WTC11 (cell line): ENCODE data around the gene CGREF1. TPM values are rescaled to one million over a fixed set of nuclear protein-coding genes. Genes with fewer than 3 reads are reported as not detected.

ENCODE experiments used
- CREM ChIP-seq: sonication (generic); formaldehyde crosslinking; IDR thresholded peaks from 2 replicates; pipeline ENCODE4 v1.8.1; 2022; ENCODE audit warnings: mild to moderate bottlenecking, missing genetic modification reagents, moderate library complexity
- ELF4 ChIP-seq: sonication (generic); formaldehyde crosslinking; IDR thresholded peaks from 2 replicates; pipeline ENCODE4 v1.8.1; 2022; ENCODE audit warnings: low read depth, mild to moderate bottlenecking, moderate library complexity, missing genetic modification reagents
- EMX1 ChIP-seq: fragments of 250-450 bp; sonication (Bioruptor Pico); IDR thresholded peaks from 2 replicates; pipeline ENCODE4 v1.8.0; 2021; ENCODE audit warnings: mild to moderate bottlenecking
- FOXJ3 ChIP-seq: sonication (generic); formaldehyde crosslinking; IDR thresholded peaks from 2 replicates; pipeline ENCODE4 v1.9.0; 2021; ENCODE audit warnings: missing genetic modification reagents, mild to moderate bottlenecking, borderline replicate concordance
- HMGA2 ChIP-seq: fragments of 250-450 bp; sonication (Bioruptor Pico); IDR thresholded peaks from 2 replicates; pipeline ENCODE4 v1.4.0; 2021; ENCODE audit warnings: mild to moderate bottlenecking, moderate library complexity
- JUN ChIP-seq: sonication (generic); formaldehyde crosslinking; IDR thresholded peaks from 2 replicates; pipeline ENCODE4 v1.8.0; 2023; ENCODE audit warnings: mild to moderate bottlenecking, missing genetic modification reagents
- KAT7 ChIP-seq: sonication (generic); formaldehyde crosslinking; IDR thresholded peaks from 2 replicates; pipeline ENCODE4 v1.8.1; 2023; ENCODE audit warnings: missing genetic modification reagents, mild to moderate bottlenecking, borderline replicate concordance
- MXD4 ChIP-seq: fragments of 250-450 bp; sonication (Bioruptor Pico); IDR thresholded peaks from 2 replicates; pipeline ENCODE4 v1.8.0; 2021; ENCODE audit warnings: mild to moderate bottlenecking, moderate library complexity, borderline replicate concordance
- MYBL2 ChIP-seq: sonication (generic); formaldehyde crosslinking; IDR thresholded peaks from 2 replicates; pipeline ENCODE4 v1.8.1; 2023; ENCODE audit warnings: mild to moderate bottlenecking, moderate library complexity, missing genetic modification reagents
- NR2C2 ChIP-seq: sonication (generic); formaldehyde crosslinking; IDR thresholded peaks from 2 replicates; pipeline ENCODE4 v1.8.0; 2022; ENCODE audit warnings: mild to moderate bottlenecking, missing genetic modification reagents
- RELA ChIP-seq: sonication (generic); formaldehyde crosslinking; IDR thresholded peaks from 2 replicates; pipeline ENCODE4 v1.8.1; 2022; ENCODE audit warnings: missing genetic modification reagents, mild to moderate bottlenecking, borderline replicate concordance
- RORB ChIP-seq: fragments of 250-450 bp; sonication (Bioruptor Pico); IDR thresholded peaks from 2 replicates; pipeline ENCODE4 v1.9.0; 2021; ENCODE audit warnings: mild to moderate bottlenecking
- SP1 ChIP-seq: sonication (generic); formaldehyde crosslinking; conservative IDR thresholded peaks from 2 replicates; pipeline ENCODE4 v1.8.1; 2022; ENCODE audit warnings: missing genetic modification reagents
- ZNF232 ChIP-seq: sonication (generic); formaldehyde crosslinking; IDR thresholded peaks from 2 replicates; pipeline ENCODE4 v1.8.0; 2022; ENCODE audit warnings: mild to moderate bottlenecking, missing genetic modification reagents
- ZNF416 ChIP-seq: fragments of 250-450 bp; sonication (Bioruptor Pico); IDR thresholded peaks from 2 replicates; pipeline ENCODE4 v1.9.0; 2021; ENCODE audit warnings: mild to moderate bottlenecking, inconsistent platforms
- ZNF423 ChIP-seq: fragments of 250-450 bp; sonication (Bioruptor Pico); IDR thresholded peaks from 2 replicates; pipeline ENCODE4 v2.1.2; 2022; ENCODE audit warnings: mild to moderate bottlenecking, moderate library complexity
- ZNF671 ChIP-seq: fragments of 250-450 bp; sonication (Bioruptor Pico); IDR thresholded peaks from 2 replicates; pipeline ENCODE4 v1.8.0; 2021; ENCODE audit warnings: mild to moderate bottlenecking
- ZSCAN18 ChIP-seq: fragments of 250-450 bp; sonication (Bioruptor Pico); IDR thresholded peaks from 2 replicates; pipeline ENCODE4 v2.1.2; 2022; ENCODE audit warnings: mild to moderate bottlenecking, moderate library complexity
- total RNA-seq: library from RNA; stranded (reverse); gene quantifications from 3 replicates; pipeline ENCODE4 v1.2.3, GENCODE V29; 2021
- TF ChIP-seq, protein P1 (sequence below): sonication (generic); formaldehyde crosslinking; IDR thresholded peaks from 2 replicates; pipeline ENCODE4 v1.8.0; 2023; ENCODE audit warnings: mild to moderate bottlenecking, missing genetic modification reagents
- TF ChIP-seq, protein P2 (sequence below): sonication (generic); formaldehyde crosslinking; IDR thresholded peaks from 2 replicates; pipeline ENCODE4 v1.8.1; 2023; ENCODE audit warnings: mild to moderate bottlenecking, missing genetic modification reagents, moderate library complexity
- TF ChIP-seq, protein P3 (sequence below): sonication (generic); formaldehyde crosslinking; IDR thresholded peaks from 2 replicates; pipeline ENCODE4 v1.8.0; 2023; ENCODE audit warnings: missing genetic modification reagents, mild to moderate bottlenecking, borderline replicate concordance
- TF ChIP-seq, protein P4 (sequence below): fragments of 250-450 bp; sonication (Bioruptor Pico); IDR thresholded peaks from 2 replicates; pipeline ENCODE4 v1.8.0; 2021; ENCODE audit warnings: mild to moderate bottlenecking
- TF ChIP-seq, protein P5 (sequence below): sonication (generic); formaldehyde crosslinking; IDR thresholded peaks from 2 replicates; pipeline ENCODE4 v1.8.0; 2022; ENCODE audit warnings: mild to moderate bottlenecking, missing genetic modification reagents
- TF ChIP-seq, protein P6 (sequence below): sonication (generic); formaldehyde crosslinking; IDR thresholded peaks from 2 replicates; pipeline ENCODE4 v1.8.1; 2023; ENCODE audit warnings: mild to moderate bottlenecking, missing genetic modification reagents
- TF ChIP-seq, protein P7 (sequence below): sonication (generic); formaldehyde crosslinking; IDR thresholded peaks from 2 replicates; pipeline ENCODE4 v1.8.0; 2022; ENCODE audit warnings: mild to moderate bottlenecking, missing genetic modification reagents

Gene CGREF1
- total RNA-seq, 1 experiment from 2014 or later, result 3.5 TPM

DNA sequence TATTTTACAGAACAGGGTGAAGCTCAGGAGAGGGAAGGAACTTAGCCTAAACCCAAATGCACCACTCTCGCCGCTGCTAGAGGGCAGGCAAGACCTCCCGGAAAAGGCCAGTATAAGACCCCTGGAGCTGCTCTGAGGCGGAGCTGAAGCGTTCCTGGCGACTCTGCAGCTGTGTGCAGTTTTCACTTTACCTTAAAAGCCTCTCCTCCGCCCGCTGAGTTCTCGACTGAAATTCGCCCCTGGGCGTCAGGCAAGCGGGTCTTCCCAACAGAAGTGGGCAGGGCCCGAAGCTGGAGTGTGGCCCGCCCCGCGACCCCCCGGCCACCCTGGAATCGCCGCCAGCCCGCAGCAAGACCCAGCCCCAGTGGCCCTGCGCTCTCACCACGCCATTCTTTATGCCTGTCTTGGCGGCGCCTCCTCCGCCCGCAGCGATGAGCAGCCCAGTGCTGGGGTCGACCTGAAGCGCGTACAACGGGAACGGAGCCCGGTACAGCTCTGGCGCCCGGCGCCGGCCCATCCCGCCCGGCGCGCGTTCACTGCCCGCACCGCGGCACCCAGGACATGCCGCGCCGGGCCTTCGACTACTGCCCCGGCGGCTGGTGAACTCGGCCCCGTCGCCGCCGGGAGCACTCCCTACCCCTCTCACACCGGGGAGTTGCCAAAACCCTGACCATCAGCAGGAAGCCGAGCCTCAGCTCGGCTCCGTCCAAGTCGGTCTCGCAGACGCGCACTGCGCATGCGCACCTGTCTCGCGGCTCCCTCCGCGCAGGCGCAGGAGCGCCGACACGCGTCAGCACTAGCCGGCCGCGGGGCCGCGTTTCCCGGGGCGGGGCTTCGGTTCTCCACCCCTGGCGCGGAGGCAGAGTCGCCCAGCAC is 15.2 kb upstream of the CGREF1 start, which contains the start of gene PREB (continued):
- TF ChIP-seq, protein P1, sequence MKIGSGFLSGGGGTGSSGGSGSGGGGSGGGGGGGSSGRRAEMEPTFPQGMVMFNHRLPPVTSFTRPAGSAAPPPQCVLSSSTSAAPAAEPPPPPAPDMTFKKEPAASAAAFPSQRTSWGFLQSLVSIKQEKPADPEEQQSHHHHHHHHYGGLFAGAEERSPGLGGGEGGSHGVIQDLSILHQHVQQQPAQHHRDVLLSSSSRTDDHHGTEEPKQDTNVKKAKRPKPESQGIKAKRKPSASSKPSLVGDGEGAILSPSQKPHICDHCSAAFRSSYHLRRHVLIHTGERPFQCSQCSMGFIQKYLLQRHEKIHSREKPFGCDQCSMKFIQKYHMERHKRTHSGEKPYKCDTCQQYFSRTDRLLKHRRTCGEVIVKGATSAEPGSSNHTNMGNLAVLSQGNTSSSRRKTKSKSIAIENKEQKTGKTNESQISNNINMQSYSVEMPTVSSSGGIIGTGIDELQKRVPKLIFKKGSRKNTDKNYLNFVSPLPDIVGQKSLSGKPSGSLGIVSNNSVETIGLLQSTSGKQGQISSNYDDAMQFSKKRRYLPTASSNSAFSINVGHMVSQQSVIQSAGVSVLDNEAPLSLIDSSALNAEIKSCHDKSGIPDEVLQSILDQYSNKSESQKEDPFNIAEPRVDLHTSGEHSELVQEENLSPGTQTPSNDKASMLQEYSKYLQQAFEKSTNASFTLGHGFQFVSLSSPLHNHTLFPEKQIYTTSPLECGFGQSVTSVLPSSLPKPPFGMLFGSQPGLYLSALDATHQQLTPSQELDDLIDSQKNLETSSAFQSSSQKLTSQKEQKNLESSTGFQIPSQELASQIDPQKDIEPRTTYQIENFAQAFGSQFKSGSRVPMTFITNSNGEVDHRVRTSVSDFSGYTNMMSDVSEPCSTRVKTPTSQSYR (CRISPR knock-in tag), result no peak
- TF ChIP-seq ZSCAN18 (CRISPR knock-in tag) (no peak), FOXJ3 (CRISPR knock-in tag) (no peak), RORB (CRISPR knock-in tag) (no peak), MXD4 (CRISPR knock-in tag) (no peak), RELA (CRISPR knock-in tag) (no peak), KAT7 (CRISPR knock-in tag) (no peak), EMX1 (no peak), ELF4 (CRISPR knock-in tag) (no peak), MYBL2 (CRISPR knock-in tag) (0 out of 2 replicates have a peak, but pooled peaks have one; percentile 53), ZNF671 (CRISPR knock-in tag) (no peak), ZNF232 (no peak), SP1 (CRISPR knock-in tag) (peak; percentile 63), CREM (CRISPR knock-in tag) (no peak), NR2C2 (CRISPR knock-in tag) (no peak), ZNF416 (CRISPR knock-in tag) (no peak), JUN (CRISPR knock-in tag) (no peak), HMGA2 (CRISPR knock-in tag) (no peak), ZNF423 (no peak)
- TF ChIP-seq, protein P2, sequence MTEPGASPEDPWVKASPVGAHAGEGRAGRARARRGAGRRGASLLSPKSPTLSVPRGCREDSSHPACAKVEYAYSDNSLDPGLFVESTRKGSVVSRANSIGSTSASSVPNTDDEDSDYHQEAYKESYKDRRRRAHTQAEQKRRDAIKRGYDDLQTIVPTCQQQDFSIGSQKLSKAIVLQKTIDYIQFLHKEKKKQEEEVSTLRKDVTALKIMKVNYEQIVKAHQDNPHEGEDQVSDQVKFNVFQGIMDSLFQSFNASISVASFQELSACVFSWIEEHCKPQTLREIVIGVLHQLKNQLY (CRISPR knock-in tag), result no peak
- TF ChIP-seq, protein P3, sequence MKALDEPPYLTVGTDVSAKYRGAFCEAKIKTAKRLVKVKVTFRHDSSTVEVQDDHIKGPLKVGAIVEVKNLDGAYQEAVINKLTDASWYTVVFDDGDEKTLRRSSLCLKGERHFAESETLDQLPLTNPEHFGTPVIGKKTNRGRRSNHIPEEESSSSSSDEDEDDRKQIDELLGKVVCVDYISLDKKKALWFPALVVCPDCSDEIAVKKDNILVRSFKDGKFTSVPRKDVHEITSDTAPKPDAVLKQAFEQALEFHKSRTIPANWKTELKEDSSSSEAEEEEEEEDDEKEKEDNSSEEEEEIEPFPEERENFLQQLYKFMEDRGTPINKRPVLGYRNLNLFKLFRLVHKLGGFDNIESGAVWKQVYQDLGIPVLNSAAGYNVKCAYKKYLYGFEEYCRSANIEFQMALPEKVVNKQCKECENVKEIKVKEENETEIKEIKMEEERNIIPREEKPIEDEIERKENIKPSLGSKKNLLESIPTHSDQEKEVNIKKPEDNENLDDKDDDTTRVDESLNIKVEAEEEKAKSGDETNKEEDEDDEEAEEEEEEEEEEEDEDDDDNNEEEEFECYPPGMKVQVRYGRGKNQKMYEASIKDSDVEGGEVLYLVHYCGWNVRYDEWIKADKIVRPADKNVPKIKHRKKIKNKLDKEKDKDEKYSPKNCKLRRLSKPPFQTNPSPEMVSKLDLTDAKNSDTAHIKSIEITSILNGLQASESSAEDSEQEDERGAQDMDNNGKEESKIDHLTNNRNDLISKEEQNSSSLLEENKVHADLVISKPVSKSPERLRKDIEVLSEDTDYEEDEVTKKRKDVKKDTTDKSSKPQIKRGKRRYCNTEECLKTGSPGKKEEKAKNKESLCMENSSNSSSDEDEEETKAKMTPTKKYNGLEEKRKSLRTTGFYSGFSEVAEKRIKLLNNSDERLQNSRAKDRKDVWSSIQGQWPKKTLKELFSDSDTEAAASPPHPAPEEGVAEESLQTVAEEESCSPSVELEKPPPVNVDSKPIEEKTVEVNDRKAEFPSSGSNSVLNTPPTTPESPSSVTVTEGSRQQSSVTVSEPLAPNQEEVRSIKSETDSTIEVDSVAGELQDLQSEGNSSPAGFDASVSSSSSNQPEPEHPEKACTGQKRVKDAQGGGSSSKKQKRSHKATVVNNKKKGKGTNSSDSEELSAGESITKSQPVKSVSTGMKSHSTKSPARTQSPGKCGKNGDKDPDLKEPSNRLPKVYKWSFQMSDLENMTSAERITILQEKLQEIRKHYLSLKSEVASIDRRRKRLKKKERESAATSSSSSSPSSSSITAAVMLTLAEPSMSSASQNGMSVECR, result peak; percentile 34; the same call in 1 of the 2 replicates
- TF ChIP-seq, protein P4, sequence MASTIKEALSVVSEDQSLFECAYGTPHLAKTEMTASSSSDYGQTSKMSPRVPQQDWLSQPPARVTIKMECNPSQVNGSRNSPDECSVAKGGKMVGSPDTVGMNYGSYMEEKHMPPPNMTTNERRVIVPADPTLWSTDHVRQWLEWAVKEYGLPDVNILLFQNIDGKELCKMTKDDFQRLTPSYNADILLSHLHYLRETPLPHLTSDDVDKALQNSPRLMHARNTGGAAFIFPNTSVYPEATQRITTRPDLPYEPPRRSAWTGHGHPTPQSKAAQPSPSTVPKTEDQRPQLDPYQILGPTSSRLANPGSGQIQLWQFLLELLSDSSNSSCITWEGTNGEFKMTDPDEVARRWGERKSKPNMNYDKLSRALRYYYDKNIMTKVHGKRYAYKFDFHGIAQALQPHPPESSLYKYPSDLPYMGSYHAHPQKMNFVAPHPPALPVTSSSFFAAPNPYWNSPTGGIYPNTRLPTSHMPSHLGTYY (CRISPR knock-in tag), result no peak
- TF ChIP-seq, protein P5, sequence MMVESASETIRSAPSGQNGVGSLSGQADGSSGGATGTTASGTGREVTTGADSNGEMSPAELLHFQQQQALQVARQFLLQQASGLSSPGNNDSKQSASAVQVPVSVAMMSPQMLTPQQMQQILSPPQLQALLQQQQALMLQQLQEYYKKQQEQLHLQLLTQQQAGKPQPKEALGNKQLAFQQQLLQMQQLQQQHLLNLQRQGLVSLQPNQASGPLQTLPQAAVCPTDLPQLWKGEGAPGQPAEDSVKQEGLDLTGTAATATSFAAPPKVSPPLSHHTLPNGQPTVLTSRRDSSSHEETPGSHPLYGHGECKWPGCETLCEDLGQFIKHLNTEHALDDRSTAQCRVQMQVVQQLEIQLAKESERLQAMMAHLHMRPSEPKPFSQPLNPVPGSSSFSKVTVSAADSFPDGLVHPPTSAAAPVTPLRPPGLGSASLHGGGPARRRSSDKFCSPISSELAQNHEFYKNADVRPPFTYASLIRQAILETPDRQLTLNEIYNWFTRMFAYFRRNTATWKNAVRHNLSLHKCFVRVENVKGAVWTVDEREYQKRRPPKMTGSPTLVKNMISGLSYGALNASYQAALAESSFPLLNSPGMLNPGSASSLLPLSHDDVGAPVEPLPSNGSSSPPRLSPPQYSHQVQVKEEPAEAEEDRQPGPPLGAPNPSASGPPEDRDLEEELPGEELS (CRISPR knock-in tag), result no peak
- TF ChIP-seq, protein P6, sequence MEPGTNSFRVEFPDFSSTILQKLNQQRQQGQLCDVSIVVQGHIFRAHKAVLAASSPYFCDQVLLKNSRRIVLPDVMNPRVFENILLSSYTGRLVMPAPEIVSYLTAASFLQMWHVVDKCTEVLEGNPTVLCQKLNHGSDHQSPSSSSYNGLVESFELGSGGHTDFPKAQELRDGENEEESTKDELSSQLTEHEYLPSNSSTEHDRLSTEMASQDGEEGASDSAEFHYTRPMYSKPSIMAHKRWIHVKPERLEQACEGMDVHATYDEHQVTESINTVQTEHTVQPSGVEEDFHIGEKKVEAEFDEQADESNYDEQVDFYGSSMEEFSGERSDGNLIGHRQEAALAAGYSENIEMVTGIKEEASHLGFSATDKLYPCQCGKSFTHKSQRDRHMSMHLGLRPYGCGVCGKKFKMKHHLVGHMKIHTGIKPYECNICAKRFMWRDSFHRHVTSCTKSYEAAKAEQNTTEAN, result peak; percentile 30; the same call in 1 of the 2 replicates
- TF ChIP-seq, protein P7, sequence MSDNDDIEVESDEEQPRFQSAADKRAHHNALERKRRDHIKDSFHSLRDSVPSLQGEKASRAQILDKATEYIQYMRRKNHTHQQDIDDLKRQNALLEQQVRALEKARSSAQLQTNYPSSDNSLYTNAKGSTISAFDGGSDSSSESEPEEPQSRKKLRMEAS (CRISPR knock-in tag), result peak; percentile 16; the same call in 1 of the 2 replicates
